M059J (cell line): ENCODE data around the gene CFAP97D2. TPM values are rescaled to one million over a fixed set of nuclear protein-coding genes. Genes with fewer than 3 reads are reported as not detected.
"Not testable (repeated sequence)": the region's sequence is repeated elsewhere in the genome, so short reads cannot be mapped to it uniquely, and the experiment has no call there.

Experiments
- DNase-seq: peaks from one replicate; pipeline ENCODE4 v3.0.0-alpha.2; 2012; ENCODE audit warnings: low read depth
- total RNA-seq: library from RNA; depleted of rRNA; stranded (reverse); fragments of >200 nt; shearing (Covaris generic); gene quantifications from 2 replicates; pipeline ENCODE4 v1.2.3, GENCODE V29; 2014

Gene CFAP97D2
- total RNA-seq, 1 experiment from 2014 or later, result not detected

- DNase-seq, result not testable (repeated sequence)
Observed at GRCh38 chr13:114158869-114159666, 20.0 kb upstream of the CFAP97D2 start.

DNA sequence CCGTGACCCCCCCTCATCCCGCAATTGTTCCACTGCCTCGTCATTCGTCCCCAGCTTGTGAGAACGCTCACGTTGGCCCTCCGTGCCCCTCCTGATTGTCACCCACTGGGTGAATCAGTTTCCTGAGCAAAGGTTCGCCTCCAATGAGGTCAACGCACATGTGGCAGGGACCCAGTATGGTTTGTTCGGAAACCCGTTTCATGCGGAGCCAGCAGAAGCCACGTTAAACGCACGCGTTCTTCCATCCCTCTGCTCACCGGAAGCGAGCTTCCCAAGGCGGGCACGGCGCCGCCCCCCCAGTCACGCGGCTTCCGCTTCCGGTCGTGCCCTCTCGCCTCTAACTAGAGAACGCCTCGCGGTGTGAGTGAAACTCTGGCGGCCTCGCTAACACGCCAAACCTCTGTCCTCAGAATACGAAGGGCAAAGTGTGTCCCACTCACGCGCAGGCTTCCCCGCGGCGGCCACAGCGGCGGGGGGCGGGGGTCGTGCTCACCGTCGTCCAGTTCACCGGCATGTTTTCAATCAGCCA lies 18.0 kb upstream of the CFAP97D2 start:
- peak; percentile 18 for DNase-seq

DNA sequence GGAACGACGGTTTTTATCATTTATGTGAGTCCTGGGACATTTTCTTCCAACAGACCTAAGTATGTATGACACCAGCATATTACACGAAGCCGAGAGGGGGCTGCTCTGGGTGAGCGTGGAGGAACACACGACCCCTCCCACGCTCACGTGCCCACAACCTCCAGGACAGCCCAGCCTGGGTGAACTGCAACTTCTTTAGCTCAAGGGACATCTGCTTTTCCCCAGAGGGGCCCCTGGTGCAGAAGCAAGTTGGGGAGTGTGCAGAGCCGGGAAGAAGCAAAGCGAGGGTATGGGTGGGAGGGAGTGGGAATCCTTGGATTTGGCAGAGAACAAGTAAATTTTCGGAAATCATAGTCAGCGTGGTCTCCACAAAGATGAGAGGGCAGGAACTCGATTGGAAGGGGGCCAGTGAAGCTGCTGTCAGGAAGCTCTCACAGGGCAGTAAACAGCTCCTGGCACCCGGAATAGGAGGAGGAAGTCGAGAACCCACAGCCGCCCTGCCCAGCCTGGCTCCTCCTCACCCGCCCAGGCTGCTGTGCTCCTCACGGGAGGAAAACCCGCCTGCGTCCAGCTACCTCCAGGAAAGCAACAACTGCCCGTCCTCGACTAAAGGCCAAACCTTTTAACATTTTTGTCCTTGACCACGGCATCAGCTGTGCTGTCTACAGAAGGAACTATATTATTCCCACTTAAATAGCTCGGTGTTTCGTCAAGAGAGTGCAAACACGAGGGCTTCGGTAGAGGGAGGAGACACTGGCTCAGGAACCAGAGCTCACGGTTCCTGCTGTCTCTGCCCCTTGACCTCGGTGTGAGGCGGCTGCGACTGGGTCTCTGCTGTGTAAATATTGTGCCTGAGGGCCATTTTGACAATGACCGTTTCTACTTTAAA lies 17.2 kb upstream of the CFAP97D2 start:
- no peak for DNase-seq

GRCh38 chr13:114162533-114162922 lies 16.5 kb upstream of the CFAP97D2 start:
- no peak for DNase-seq

GRCh38 chr13:114164053-114164452 lies 15.0 kb upstream of the CFAP97D2 start:
- DNase-seq, result no peak

GRCh38 chr13:114164681-114165429 lies 14.2 kb upstream of the CFAP97D2 start:
- no peak for DNase-seq

DNA sequence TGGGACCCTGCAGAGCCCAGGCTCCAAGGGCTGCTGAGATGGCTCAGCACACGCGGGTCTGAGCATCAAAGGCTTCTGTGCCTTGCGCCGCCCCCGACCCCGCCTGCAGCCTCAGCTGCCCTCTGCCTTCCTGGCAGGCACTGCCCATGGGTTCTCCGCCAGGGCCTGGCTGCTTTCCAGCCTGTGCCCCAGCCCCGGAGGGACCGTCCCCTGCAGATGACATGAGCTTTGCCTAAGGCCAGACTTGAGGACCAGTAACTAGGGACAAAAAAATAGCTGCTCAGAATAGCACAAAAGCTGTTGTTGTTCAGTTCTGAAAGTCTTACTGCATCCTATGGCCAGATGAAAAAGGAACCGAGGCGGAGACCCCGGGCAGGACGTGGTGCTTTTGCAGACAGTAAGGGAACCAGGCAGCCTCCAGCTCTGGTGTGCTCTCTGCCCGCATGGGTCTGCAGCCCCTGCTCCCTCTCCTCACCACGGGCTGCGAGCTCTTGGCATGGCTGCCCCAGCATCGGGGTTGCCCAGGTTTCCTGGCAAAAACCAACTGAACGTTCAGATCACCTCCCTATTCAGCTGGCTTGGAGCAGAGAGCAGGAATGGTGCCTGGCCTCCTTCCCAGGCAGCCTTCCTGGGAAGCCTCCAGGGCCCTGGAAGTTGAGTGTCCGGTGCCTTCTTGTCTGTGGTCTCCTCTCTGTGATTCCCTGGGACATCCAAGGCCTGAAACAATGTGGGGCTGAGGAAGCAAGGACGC lies 12.5 kb upstream of the CFAP97D2 start:
- no peak for DNase-seq

DNA sequence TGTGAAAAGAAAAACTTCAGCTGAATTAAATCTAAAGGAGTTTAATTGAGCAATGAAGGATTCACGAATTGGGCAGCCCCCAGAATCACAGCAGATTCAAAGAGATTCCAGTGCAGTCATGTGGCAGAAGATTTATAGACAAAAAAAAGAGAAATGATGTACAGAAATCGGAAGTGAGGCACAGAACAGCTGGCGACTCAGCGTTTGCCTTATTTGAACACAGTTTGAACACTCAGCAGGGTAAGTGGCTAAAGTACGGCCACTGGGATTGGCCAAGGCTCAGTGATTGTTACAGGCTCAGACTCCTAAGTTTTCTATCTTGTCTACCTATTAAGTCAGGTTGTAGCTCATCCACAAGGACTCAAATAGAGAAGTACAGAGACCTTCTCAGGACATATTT lies 11.6 kb upstream of the CFAP97D2 start:
- DNase-seq, result no peak

GRCh38 chr13:114167885-114168284 lies 11.2 kb upstream of the CFAP97D2 start:
- DNase-seq, result no peak

DNA sequence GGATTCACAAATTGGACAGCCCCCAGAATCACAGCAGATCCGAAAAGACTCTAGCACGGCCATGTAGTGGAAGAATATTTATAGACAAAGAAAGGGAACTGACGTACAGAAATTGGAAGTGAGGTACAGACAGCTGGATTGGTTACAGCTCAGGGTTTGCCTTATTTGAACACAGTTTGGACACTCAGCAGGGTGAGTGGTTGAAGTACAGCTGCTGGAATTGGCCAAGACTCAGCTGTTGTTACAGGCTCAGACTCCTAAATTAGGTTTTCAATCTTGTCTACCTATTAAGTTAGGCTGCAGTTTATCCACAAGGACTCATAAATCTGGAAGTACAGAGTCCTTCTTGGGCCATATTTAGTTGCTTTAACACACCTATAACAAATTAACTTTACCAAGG lies 5.8 kb upstream of the CFAP97D2 start:
- DNase-seq, result no peak

DNA sequence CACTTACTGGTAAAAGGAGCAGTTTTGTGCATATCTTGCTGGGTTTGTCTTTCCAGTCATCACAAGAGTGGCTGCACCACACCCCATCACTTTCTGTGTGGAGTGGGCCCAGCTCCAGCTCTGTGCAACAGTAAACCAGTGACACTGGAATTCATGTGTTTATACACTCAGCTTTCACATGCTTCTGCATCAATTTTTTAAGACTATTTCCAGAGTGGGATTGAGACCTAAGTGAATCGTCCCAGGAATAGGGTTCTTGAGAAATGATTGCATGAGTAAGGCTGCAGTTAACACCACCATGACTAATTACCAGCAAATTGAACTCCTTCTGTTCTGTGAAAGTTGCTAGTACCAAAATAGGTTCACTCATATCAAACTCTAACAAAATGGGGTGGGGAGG lies 5.3 kb upstream of the CFAP97D2 start:
- DNase-seq, result no peak

DNA sequence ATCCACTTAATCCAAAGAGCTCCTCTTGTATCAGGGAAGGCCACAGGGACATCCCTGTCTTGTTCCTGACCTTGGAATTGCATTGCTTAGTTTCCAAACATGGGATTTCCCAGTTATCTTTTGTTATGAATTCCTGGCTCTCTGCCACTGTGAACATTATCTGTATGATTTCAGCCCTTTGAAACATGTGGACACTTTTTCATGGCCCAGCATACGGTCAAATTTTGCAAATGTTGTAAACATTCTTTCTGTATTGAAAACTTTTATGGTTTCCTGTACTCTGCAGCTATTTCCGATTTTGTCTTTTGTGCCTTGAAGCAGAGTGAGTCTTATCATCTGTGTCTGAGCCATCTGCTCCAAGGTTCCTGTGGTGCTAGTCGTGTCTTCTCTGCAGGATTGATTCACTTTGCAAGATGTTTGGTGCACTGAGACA lies 4.5 kb upstream of the CFAP97D2 start:
- DNase-seq, result no peak

- not testable (repeated sequence) for DNase-seq
Observed at GRCh38 chr13:114176359-114176902, 2.6 kb upstream of the CFAP97D2 start.

DNA sequence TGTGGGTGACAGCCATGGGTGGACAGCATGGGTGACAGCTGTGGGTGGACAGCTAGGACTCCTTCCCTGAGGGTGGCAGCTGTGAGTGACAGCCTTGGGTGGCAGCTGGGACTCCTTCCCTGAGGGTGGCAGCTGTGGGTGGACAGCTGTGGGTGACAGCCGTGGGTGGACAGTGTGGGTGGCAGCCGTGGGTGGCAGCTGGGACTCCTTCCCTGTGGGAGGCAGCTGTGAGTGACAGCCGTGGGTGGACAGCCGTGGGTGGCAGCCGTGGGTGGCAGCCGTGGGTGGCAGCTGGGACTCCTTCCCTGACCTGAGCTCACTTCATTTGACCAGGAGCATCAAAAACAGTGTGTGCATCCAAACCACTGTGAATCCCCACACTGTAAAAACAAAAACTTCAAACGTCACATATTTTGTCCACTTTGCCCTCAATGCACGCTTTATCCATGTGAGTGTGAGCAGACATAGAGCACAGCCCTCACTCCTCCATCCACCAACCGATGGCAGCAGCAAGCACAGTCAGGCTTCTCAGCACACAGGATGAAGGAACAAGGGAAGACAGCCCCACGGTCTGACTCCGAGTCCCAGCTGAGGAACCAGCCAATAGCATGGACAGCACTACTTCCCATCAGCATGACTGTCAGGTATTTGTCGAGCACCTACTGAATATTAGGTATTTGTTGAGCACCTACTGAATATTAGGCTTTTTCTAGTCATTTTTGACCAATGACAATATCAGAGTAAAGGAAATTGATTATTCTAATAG lies 1.6 kb upstream of the CFAP97D2 start:
- no peak for DNase-seq

GRCh38 chr13:114185182-114185971 lies 6.3 kb downstream of the CFAP97D2 start:
- DNase-seq, result no peak

DNA sequence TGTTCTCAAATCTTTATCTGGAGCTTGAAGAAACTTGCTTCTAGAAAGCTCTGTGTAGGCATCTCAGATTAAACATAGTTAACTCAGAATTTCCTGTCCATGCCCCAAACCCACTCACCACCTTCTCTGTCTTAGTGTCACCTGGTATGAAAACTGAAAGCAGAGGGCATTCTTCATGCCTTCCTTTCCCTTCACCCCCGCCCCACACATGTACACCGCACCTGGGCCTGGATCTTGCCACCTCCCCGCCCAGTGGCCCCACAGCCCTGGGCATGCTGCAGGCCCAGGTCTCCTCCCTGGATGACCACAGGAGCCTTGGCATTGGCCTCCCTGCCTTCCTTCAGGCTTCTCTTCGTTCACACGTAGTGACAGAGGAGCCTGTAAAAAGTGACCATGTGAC lies 15.8 kb downstream of the CFAP97D2 start:
- DNase-seq, result no peak

DNA sequence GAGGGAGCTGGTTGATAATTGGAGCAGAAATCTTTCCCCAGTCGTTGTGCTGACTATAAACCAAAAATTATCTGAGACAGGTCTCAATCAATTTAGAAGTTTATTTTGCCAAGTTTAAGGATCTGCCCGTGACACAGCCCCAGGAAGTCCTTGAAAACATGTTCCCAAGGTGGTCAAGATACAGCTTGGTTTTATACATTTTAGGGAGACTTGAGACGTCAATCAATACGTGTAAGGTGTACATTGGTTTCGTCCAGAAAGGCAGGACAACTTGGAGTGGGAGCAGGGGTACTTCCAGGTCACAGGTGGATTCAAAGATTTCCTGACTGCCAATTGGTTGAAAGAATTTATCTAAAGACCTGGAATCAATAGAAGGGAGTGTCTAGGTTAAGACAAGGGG lies 17.6 kb downstream of the CFAP97D2 start:
- no peak for DNase-seq

DNA sequence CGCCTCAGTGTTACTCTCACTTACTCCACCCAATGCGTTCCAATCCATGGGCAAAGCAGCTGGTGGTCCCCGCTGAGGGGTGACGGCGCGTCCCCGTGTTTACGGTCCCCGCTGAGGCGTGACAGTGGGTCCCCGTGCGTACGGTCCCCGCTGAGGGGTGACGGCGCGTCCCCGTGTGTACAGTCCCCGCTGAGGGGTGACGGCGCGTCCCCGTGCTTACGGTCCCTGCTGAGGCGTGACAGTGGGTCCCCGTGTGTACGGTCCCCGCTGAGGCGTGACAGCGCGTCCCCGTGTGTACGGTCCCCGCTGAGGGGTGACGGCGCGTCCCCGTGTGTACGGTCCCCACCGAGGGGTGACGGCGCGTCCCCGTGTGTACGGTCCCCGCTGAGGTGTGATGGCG lies 19.5 kb downstream of the CFAP97D2 start:
- DNase-seq, result no peak

DNA sequence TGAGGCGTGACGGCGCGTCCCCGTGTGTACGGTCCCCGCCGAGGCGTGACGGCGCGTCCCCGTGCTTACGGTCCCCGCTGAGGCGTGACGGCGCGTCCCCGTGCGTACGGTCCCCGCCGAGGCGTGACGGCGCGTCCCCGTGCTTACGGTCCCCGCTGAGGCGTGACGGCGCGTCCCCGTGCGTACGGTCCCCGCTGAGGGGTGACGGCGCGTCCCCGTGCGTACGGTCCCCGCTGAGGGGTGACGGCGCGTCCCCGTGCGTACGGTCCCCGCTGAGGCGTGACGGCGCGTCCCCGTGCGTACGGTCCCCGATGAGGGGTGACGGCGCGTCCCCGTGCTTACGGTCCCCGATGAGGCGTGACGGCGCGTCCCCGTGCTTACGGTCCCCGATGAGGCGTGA lies 20.5 kb downstream of the CFAP97D2 start:
- DNase-seq, result not testable (repeated sequence)
